HG02798 (cell line): ENCODE measurements around the gene PKP3.
"Not testable (repeated sequence)": the region's sequence is repeated elsewhere in the genome, so short reads cannot be mapped to it uniquely, and the experiment has no call there.

Experiments
- ATAC-seq: cut with Tn5 transposase; IDR thresholded peaks from one replicate; pipeline ENCODE4 v1.9.1; 2021; ENCODE audit warnings: mild to moderate bottlenecking; ENCODE audit not compliant: unreplicated experiment, poor library complexity

PKP3 gene

DNA sequence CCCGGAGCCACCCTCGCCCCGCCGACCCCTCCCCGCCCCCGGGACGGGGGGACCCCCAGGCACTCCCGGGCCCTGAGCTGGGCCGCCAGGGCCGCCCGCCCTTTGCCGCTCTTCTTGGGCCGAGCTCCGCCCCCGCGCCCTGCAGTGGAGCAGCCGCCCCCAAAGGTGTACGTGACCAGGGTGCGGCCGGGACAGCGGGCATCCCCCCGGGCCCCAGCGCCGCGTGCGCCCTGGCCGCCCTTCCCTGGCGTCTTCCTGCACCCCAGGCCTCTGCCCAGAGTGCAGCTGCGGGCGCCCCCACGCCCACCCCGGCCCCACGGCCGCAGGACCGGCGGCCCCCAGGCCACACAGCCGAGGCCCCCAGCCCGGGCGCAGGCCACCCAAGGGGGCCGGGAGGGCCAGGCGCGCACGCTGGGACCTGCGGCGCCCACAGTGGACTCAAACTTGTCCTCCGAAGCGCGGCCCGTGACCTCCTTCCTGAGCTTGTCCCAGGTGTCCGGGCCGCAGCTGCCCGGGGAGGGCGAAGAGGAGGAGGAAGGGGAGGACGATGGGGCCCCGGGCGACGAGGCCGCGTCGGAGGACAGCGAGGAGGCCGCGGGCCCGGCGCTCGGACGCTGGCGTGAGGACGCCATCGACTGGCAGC, 17.4 kb upstream of the PKP3 start:
- ATAC-seq, result no peak

DNA sequence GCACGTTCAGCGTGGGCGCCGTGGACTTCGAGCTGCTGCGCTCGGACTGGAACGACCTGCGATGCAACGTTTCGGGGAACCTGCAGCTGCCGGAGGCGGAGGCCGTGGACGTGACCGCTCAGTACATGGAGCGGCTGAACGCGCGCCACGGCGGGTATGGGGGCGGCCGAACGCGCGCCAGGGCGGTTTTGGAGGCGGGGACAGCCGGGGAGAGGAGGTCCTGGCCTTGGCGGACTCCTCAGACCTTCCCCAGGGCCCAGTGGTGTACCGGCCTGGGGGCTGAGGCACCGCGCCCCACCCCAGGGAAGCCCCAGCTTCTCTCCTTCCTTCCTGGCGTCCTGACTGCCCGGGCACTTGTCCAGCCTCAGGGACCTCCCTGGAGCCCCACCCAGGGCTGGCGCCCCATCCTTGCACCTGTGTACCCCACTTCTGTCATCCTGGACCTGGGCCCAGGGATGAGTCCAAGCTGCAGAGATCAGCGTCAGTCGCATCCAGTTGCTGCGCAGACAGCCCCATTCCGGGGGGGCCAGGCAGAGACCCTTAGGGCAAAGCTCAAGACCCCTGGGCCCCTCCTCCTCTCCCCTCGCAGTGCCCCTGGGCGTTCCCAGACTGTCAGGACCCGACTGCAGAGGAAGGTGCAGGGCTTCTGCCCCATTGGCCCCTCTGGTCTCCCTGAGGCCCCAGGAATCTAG, 16.7 kb upstream of the PKP3 start:
- ATAC-seq, result no peak

- no peak for ATAC-seq
Observed at GRCh38 chr11:377883-378500, 16.0 kb upstream of the PKP3 start.

DNA sequence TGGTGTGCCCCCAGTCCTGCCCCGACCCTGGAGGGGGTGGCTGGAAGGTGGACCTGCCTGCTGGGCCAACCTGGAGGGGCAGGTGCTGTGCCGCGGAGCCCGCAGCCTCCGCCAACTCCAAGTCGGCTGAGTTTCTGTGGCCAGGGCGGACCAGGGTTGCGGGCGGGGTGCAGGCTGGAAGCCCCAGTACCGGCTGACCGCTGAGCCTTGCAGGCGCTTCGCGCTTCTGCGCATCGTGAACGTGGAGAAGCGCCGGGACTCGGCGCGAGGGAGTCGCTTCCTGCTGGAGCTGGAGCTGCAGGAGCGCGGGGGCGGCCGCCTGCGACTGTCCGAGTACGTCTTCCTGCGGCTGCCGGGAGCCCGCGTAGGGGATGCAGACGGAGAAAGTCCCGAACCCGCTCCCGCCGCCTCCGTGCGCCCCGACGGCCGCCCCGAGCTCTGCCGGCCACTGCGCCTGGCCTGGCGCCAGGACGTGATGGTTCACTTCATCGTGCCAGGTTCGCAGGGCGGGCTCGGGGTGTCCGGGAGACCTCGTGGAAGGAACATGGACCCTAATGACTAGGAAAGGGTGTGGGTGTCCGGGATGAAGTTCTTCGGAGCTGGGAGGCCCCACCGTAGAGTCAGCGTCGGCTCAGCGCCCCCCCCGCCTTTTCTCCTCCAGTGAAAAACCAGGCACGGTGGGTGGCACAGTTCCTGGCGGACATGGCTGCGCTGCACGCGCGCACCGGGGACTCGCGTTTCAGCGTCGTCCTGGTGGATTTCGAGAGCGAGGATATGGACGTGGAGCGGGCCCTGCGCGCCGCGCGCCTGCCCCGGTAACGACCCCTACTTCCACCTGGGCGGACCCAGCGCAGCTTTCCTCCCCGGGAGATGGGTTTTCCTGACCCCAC, 14.6 kb upstream of the PKP3 start:
- no peak for ATAC-seq

- no peak for ATAC-seq
Observed at GRCh38 chr11:380095-380480, 13.9 kb upstream of the PKP3 start.

DNA sequence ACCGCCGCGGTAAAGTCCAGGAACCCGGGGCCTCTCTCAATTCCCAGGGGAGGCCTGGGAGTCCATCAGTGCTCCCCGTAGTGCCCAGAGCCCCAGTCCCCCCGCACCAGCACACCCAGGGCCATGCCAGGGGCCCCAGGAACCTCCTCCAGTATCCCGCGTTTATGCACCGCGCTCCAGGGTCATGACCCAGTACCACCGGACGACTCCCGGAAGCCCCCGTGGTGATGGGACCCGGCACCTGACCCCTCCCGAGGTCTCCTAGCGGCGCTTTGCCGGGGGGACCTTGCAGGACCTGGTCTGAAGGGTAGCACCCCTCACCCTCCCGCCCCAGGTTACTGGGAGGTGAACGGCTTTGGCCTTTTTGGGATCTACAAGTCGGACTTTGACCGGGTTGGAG, 13.5 kb upstream of the PKP3 start:
- no peak for ATAC-seq

DNA sequence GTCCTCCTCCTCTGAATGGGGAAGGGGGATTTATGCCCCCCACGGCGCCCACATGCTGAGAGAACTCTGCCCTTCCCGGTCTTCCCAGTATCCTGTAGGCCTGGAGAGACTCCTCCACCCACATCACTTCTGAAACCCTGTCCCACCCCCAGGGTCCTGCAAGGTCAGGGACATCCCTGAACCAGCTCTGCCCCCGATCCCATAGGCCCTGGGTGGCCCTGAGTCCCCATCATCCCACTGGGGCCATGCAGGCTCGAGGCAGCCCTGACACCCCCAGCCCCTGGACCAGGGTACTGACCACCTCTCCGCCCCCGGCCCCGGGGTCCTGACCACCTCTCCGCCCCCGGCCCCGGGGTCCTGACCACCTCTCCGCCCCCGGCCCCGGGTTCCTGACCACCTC, 13.0 kb upstream of the PKP3 start:
- ATAC-seq, result no peak

GRCh38 chr11:381501-382072, 12.4 kb upstream of the PKP3 start:
- no peak for ATAC-seq

- no peak for ATAC-seq
Observed at GRCh38 chr11:382081-382629, 11.9 kb upstream of the PKP3 start.

DNA sequence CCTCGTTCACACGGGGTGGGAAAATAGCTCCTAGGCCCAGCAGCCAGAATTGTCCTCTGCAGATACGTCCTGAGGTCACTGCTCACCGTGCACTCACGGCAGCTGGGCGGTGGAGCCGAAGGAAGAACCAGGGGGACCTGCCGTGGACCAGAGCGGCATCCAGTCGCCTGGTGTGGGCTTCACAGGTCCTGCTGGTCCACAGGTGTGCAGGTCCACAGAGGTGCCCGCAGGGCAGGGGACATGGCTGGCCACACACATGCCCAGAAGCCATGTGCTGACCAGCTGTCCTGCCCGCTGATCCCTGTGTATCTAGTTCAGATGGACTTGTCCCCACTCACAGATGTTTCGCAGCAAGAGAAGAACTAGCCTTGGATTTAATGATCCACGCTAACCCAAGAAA, 10.6 kb upstream of the PKP3 start:
- ATAC-seq, result no peak

GRCh38 chr11:384511-384910, 9.5 kb upstream of the PKP3 start:
- no peak for ATAC-seq

- no peak for ATAC-seq
Observed at GRCh38 chr11:385594-386351, 8.2 kb upstream of the PKP3 start.

- ATAC-seq, result no peak
Observed at GRCh38 chr11:386483-386882, 7.5 kb upstream of the PKP3 start.

GRCh38 chr11:387193-387793, 6.7 kb upstream of the PKP3 start:
- ATAC-seq, result no peak

GRCh38 chr11:389369-389768, 4.6 kb upstream of the PKP3 start:
- not testable (repeated sequence) for ATAC-seq

GRCh38 chr11:390175-390574, 3.8 kb upstream of the PKP3 start:
- ATAC-seq, result no peak

DNA sequence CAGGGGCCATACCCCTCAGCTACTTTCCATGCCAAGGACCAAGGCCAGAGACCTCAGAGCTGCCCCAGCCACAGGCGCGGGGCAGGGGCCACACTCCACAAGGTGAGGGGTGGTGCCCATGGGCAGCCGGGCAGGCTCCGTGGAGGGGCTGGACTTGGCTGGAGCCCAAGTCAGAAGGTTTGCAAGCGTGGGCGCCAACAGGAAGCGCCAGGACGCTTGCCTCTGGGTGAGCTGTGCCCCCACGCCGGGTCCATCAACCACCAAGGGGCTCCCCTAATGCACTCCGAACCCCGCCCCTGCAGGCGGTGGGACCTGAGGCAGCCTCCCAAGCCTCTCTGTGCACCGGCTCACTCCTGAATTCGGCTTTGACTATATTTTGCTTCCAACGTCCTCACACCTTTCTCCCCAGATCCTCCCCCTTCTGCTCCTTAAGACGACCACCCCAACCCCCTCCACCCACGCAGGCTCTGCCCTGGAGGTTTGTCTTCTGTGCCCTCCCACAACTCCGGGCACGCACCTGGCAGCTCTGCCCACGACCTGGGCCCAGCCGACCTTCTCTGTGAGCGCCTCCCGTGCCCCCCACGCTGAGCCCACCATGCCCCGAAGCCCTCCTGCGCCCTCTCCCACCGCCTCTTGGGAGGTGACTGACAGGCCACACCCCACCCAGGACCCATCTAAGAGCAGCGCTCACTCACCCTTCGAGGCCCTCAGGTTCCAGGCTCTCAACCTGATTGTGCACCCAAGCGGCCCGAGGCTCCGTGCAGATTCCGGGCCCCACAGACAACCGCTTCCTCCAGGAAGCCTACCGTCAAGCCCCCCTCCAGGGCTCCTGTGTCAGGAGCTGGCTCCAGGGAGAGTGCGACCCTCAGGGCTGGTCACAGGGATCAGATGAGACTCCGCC, 2.6 kb upstream of the PKP3 start:
- no peak for ATAC-seq

DNA sequence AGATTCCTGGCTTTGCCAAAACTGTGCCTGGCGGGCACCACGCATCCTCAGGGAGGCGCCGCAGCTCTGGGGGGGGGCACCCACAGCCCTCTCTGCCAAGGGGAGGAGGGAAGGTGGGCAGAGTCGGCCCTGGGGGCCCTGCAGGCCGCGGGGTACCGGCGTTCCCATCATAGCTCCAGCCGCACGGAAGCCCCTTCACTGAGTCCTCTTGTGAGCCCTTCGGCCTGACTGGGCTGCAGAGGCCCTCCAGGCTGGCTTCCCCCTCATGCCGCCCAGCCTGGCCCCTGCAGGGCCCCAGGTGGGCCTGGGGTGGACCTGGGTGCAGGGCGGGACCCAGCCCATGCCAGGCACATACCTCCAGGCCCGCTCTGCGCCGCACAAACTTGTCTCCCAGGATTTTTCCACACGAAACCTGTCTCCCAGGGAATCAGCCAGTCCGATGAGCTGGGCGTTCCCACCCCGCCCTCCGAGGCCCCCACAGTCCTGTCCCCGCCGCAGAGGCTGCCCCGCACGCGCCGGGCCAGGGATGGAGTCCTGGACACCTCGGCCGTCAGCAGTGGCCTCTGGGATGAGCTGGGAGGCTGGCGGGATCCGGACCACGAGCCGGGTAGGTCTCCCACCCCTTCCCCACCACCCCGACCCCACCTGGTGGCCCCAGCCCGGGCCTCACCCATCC, 1.8 kb upstream of the PKP3 start:
- no peak for ATAC-seq
